ENCODE measurements around the gene DCTN2.
A peak's percentile ranks its signal among the peaks of the same experiment; 100 is the strongest.

The DCTN2 gene

GRCh38 chr12:57496822-57497221 lies 50.2 kb downstream of the DCTN2 start:
- TF ChIP-seq, protein P1, sequence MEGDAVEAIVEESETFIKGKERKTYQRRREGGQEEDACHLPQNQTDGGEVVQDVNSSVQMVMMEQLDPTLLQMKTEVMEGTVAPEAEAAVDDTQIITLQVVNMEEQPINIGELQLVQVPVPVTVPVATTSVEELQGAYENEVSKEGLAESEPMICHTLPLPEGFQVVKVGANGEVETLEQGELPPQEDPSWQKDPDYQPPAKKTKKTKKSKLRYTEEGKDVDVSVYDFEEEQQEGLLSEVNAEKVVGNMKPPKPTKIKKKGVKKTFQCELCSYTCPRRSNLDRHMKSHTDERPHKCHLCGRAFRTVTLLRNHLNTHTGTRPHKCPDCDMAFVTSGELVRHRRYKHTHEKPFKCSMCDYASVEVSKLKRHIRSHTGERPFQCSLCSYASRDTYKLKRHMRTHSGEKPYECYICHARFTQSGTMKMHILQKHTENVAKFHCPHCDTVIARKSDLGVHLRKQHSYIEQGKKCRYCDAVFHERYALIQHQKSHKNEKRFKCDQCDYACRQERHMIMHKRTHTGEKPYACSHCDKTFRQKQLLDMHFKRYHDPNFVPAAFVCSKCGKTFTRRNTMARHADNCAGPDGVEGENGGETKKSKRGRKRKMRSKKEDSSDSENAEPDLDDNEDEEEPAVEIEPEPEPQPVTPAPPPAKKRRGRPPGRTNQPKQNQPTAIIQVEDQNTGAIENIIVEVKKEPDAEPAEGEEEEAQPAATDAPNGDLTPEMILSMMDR (IDR thresholded peaks at IDR 0.05), result no peak

GRCh38 chr12:57491393-57492280 lies 55.4 kb downstream of the DCTN2 start:
- TF ChIP-seq, protein P1 (IDR thresholded peaks at IDR 0.05), result peak; percentile 27; the same call in 1 of the 2 replicates

DNA sequence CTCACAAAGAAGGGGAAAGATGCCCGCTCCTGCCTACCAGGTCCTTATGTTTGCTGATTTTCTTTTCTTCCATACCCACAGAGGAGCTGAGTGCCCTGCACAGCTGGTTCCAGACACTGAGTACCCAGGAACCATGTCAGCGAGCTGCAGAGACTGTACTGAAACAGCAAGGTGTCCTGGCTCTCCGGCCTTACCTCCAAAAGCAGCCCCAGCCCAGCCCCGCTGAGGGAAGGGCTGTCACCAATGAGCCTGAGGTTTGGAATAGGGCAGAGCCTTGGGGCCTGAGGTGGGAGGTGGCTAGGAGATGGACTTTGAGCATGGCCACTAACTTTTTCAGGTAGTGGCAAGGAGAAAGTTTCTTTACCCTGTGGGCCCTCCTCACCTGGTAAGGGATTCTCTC lies 56.9 kb downstream of the DCTN2 start:
- TF ChIP-seq, protein P1 (IDR thresholded peaks at IDR 0.05), result no peak

DNA sequence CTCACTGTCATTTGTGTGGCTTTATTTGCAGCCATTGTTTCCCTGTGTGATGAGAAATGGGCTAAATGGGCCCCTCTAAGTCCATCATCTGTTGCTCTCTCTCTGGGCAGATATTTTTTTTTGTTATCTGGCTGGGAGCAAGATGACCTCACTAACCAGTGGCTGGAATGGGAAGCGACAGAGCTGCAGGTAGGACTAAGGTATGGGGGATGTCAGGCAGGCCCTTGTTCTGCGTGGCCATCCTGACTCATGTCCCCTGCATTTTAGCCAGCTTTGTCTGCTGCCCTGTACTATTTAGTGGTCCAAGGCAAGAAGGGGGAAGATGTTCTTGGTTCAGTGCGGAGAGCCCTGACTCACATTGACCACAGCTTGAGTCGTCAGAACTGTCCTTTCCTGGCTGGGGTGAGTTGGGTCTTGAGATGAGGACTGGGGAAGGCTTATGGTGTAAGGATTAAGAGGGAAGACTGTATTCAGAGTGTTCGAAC lies 57.8 kb downstream of the DCTN2 start:
- TF ChIP-seq, protein P1 (IDR thresholded peaks at IDR 0.05), result no peak

DNA sequence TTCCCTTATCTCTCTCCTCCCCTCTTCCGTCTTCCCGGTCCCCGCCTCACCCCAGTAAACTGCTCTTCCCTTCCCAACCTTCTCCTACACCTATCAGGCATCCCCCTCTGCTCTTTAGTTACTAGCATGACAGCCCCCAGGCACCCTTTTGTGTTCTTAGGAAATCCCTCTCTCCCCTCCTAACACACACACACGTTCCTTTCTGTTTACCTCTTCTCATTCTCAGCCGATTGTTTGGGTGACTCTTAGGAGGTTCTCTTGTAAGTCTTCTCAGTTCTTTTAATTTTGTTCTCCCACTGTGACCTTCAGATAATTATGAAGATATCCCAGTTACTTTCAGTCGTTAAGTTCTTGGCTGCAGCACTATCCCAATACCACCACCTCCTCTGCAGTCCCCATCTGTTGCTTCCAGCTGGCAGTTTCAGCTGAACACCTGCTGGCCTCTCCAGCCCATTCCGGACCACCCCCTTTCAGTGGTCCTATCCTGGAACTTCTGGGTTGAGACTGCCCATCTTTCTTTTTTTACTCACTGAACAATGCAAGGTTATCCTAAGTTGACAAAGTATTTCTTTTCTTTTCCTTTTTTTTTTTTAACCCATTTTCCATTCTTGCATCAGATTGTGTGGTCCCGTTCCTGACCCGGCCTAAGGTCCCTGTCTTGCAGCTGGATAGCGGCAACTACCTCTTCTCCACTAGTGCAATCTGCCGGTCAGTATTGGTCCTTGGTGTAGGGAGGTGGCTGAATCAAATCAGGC lies 58.4 kb downstream of the DCTN2 start:
- TF ChIP-seq, protein P1 (IDR thresholded peaks at IDR 0.05), result no peak

GRCh38 chr12:57487597-57488401 lies 59.2 kb downstream of the DCTN2 start, which contains the start of gene MARS1:
MARS1 (plus strand) TSS chr12:57488068; CDS start chr12:57488091, 23 bp downstream.
- TF ChIP-seq, protein P1 (IDR thresholded peaks at IDR 0.05), result peak; percentile 38; the same call in 1 of the 2 replicates
